Thyroid gland (tissue), 4 donors: ENCODE measurements around the gene CRBN.

Experiments
- POLR2A ChIP-seq, 2 donors: fragments of 450-650 bp; IDR thresholded peaks; one replicate each; pipeline ENCODE4 v1.6.1; 2017; ENCODE audit warnings: antibody characterized with exemption in 2 of 2, mild to moderate bottlenecking in 2 of 2, moderate library complexity in 1 of 2
- TF ChIP-seq, protein P1 (sequence below), 6 experiments: fragments of 200-600 bp in 3 of 6; fragments of 450-650 bp in 3 of 6; sonication (generic) in 3 of 6; IDR thresholded peaks; one replicate each; pipeline ENCODE4 v1.5.1; 2016 to 2019; ENCODE audit warnings: antibody characterized with exemption in 6 of 6, mild to moderate bottlenecking in 2 of 6, inconsistent platforms in 1 of 6, moderate library complexity in 1 of 6

DNA sequence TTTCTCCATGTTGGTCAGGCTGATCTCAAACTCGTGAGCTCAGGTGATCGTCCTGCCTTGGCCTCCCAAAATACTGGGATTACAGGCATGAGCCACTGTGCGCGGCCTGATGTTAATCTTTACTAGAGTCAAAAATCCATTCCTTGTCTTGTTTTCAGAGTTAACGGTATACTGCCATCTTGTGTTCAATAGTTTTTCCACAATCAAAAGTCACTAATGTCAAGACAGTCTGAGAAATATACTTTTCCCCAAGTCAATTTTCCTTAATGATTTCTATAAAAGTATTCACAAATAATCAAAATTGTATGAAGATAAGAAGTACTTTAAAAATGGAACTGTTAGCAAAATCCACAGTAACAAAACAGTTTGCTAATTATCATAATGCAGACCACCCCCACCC lies 8.5 kb downstream of the CRBN start:
- TF ChIP-seq, protein P1, sequence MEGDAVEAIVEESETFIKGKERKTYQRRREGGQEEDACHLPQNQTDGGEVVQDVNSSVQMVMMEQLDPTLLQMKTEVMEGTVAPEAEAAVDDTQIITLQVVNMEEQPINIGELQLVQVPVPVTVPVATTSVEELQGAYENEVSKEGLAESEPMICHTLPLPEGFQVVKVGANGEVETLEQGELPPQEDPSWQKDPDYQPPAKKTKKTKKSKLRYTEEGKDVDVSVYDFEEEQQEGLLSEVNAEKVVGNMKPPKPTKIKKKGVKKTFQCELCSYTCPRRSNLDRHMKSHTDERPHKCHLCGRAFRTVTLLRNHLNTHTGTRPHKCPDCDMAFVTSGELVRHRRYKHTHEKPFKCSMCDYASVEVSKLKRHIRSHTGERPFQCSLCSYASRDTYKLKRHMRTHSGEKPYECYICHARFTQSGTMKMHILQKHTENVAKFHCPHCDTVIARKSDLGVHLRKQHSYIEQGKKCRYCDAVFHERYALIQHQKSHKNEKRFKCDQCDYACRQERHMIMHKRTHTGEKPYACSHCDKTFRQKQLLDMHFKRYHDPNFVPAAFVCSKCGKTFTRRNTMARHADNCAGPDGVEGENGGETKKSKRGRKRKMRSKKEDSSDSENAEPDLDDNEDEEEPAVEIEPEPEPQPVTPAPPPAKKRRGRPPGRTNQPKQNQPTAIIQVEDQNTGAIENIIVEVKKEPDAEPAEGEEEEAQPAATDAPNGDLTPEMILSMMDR (IDR thresholded peaks at IDR 0.05) = peak in 4 of 6 experiments; percentile 14 to 39 (median 28)
- no peak for TF ChIP-seq POLR2A (IDR thresholded peaks at IDR 0.05)
